GM13977 (cell line): ENCODE measurements around the gene CR1.

Experiments
- DNase-seq: peaks from one replicate; pipeline ENCODE4 v3.0.0; 2012; ENCODE audit warnings: low spot score
- in situ Hi-C: fragments of 300-500 bp; cut with MboI; formaldehyde crosslinking; loops from one replicate; pipeline ENCODE4 v1.12.0; 2022; ENCODE audit warnings: low sequenced_read_pairs, low pct_unique_long_range_greater_than_20kb, mixed read lengths, inconsistent platforms; ENCODE audit not compliant: unreplicated experiment
- TF ChIP-seq, protein P1 (sequence below): IDR thresholded peaks from 2 replicates; pipeline ENCODE4 v1.5.1; 2012; ENCODE audit warnings: mild to moderate bottlenecking, control low read depth; ENCODE audit not compliant: insufficient read depth; ENCODE audit errors: extremely low read depth, missing control alignments

The CR1 gene

DNA sequence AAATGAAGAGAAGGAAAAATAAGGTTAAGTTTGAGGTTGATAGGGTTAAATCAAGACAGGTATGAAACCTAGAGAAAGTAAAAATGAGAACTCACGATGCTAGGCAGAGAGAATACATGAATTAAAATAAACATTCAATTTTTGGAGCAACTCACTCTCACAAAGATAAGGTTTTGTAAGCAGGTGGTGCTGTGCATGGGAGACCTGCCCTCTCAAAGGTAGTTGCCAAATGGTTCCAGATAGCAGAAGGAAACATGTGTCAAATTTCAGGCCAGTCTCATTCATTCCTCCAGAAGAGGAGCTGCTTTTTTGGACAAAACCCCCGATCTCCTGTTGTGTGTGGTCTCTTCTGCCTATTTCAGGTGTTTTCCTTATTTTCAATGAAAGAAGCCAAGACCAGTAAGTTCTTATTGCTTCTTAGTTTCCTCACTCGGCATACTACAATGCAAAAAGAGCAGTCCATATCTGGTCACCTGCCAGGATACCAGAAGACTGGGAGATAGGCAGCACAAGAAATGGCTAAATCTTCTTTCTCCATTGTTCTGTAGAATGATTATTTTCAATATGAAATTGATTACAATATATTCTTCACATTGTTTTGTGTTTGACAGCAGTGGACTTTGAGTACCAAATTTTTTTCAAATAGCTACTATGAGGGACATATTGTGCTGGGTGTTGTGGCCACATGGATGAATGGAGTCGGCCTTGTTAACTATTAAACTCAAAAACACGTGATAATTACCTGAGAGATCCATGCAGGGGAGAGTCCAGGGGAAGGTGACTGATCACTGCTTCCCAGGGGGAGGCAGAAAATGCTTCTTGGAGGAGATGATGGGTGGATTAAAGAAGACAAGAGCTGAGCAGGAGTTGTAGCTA, 152.6 kb downstream of the CR1 start:
- in situ Hi-C loops, result no loop called here
- DNase-seq, result no peak
- TF ChIP-seq, protein P1, sequence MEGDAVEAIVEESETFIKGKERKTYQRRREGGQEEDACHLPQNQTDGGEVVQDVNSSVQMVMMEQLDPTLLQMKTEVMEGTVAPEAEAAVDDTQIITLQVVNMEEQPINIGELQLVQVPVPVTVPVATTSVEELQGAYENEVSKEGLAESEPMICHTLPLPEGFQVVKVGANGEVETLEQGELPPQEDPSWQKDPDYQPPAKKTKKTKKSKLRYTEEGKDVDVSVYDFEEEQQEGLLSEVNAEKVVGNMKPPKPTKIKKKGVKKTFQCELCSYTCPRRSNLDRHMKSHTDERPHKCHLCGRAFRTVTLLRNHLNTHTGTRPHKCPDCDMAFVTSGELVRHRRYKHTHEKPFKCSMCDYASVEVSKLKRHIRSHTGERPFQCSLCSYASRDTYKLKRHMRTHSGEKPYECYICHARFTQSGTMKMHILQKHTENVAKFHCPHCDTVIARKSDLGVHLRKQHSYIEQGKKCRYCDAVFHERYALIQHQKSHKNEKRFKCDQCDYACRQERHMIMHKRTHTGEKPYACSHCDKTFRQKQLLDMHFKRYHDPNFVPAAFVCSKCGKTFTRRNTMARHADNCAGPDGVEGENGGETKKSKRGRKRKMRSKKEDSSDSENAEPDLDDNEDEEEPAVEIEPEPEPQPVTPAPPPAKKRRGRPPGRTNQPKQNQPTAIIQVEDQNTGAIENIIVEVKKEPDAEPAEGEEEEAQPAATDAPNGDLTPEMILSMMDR, result no peak

DNA sequence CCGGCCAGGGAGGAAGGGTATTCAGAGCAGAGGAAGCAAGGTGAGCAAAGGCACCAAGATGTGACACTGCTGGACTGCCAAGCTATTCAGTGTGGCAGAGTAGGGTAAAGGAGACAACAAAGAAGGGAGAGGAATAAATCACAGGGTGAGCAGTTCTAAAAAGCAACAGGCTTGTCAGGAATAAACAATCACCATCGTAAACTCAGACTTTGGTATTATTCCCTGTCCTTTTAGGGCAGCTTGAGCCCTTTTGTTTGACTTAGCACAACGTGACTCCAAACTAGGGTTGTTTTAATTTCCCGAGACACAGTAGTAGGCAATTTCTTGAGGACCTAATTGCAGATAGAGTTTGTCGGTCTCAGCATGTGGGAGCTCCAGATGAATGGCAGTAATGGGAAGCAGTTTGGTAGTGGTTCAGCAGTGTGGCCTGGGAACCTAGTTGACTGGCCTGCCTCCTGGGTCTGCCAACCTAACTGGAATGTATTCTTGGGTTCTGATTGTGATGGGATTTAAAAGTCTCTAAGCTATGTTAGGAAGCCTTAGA, 153.3 kb downstream of the CR1 start:
- TF ChIP-seq, protein P1, result no peak
- no peak for DNase-seq
- in situ Hi-C loops, result no loop called here

DNA sequence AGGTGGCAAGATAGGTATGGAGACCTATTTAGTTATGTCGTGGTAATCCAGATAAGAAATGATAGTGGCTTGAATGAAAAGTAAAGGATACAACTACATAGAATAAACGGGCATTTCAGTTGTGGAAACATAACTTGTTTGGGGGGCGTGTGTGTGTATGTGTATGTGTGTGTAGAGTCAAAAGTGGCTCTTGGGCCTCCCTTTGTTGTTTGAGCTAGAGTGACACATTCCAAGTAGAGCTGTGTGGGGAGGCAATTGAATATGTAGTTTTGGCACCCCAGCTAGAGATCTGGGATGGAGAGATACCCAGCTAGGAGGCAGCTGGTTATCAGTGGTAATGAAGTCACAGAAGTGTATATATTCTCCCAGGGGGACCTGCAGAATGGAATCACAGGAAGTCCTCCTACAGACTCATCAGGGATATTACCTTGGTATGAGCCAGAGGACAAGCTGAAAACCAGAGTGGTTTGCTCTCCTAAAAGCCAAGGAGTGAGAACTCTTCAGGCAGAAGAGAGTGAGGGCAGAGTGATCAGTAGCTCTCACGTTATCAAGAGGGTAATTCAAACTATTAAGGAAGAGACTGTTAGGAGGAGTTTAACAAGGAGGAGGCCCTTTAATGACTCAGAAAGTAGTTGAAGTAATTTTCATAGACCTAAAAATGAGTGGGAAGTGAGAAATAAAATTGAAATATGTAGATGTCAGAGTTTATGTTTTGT, 154.1 kb downstream of the CR1 start:
- in situ Hi-C loops, result no loop called here
- no peak for DNase-seq
- TF ChIP-seq, protein P1, result no peak

DNA sequence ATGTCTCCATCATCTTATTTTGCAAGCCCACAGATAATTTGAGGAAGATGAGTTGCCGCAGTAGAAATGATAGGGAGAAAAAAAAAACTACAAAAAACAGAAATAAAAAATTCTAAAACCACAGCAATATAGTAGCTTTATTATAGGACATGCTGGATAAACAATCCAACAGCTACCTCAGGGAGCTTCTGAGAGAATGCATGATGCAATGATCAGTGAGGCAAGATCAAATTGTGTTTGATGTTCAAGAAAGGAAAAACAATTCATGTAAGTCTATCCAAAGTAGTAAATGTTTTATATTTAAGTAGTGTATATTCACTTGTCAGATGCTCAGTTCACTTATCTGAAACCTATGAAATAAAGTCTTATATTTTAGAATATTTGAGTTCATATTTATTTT, 155.6 kb downstream of the CR1 start:
- in situ Hi-C loops, result no loop called here
- TF ChIP-seq, protein P1, result no peak

DNA sequence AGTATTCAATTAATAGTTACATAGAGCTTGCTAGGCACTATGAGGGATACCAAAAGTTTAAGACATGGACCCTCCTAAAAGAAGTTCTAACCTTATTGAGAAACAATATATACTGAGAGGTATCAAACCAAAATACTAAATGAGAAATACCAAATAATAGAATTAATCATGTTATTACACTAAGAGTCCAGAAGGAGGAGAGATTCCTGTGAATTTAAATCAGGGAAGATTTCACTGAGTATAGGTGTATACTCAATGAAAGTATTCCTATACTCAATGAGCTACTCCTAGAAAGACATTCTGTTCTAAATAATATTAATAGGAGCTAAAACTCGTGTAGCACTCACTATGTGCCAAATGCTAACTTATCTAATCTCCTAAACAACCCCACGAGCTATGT, 158.4 kb downstream of the CR1 start:
- TF ChIP-seq, protein P1, result no peak
- in situ Hi-C loops, result no loop called here
- no peak for DNase-seq

More for the DNA sequence above, 155.6 kb downstream of the CR1 start:
- DNase-seq, result no peak

DNA sequence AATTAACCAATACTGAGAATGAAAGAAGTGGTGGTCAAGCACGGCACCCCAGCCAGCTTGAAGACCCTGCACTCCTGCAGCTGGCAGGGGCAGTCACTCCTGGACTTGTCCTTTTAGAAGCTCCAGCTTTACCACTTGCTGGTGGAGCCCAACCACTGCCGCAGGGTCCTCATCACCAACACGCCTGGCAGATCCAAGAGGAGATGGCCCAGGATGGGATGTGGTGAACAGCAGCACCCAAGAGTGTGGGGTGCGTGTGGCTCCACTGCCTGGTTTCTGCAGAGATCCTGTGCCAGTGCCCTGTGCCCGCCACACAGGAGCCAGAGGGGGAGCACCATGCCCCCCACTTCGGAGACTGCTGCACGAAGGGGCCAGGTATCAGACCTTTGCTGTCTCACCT, 162.5 kb downstream of the CR1 start:
- TF ChIP-seq, protein P1, result no peak
- in situ Hi-C loops, result no loop called here
- no peak for DNase-seq
